ENCODE data around the gene NAA11.

The NAA11 gene

GRCh38 chr4:79331126-79331876, 5.4 kb upstream of the NAA11 start:
- H3K27me3 ChIP-seq (replicated peaks; ENCODE audit: control insufficient read depth, insufficient read depth, low read length), result no peaks in the 10 kb centered on the region
- no peaks in the 10 kb centered on the region for H3K36me3 ChIP-seq (ENCODE audit: control insufficient read depth, insufficient read depth, low read length)
- DNase-seq (ENCODE audit: extremely low read depth, insufficient read length), result no peak
- no peak overlapping the region for H3K4me3 ChIP-seq (replicated peaks; ENCODE audit: low read depth, low read length)
- no peak for TF ChIP-seq CTCF (IDR thresholded peaks at IDR 0.05; ENCODE audit: insufficient read depth, low read length, poor library complexity, severe bottlenecking)

GRCh38 chr4:79330720-79331119, 4.9 kb upstream of the NAA11 start:
- DNase-seq (ENCODE audit: extremely low read depth, insufficient read length), result no peak
- Histone ChIP-seq H3K36me3 (ENCODE audit: control insufficient read depth, insufficient read depth, low read length) (no peaks in the 10 kb centered on the region), H3K27me3 (replicated peaks; ENCODE audit: control insufficient read depth, insufficient read depth, low read length) (no peaks in the 10 kb centered on the region), H3K4me3 (replicated peaks; ENCODE audit: low read depth, low read length) (no peak overlapping the region)
- TF ChIP-seq CTCF (IDR thresholded peaks at IDR 0.05; ENCODE audit: insufficient read depth, low read length, poor library complexity, severe bottlenecking), result no peak

- TF ChIP-seq CTCF (IDR thresholded peaks at IDR 0.05; ENCODE audit: insufficient read depth, low read length, poor library complexity, severe bottlenecking), result no peak
- no peaks in the 10 kb centered on the region for H3K36me3 ChIP-seq (ENCODE audit: control insufficient read depth, insufficient read depth, low read length)
- DNase-seq (ENCODE audit: extremely low read depth, insufficient read length), result no peak
- no peaks in the 10 kb centered on the region for H3K27me3 ChIP-seq (replicated peaks; ENCODE audit: control insufficient read depth, insufficient read depth, low read length)
- no peak overlapping the region for H3K4me3 ChIP-seq (replicated peaks; ENCODE audit: low read depth, low read length)
These were observed 425 bp downstream of the NAA11 start for GRCh38 chr4:79325436-79325835.

GRCh38 chr4:79319975-79320374, 5.9 kb downstream of the NAA11 start:
- DNase-seq (ENCODE audit: extremely low read depth, insufficient read length), result no peak
- Histone ChIP-seq H3K36me3 (ENCODE audit: control insufficient read depth, insufficient read depth, low read length) (no peaks in the 10 kb centered on the region), H3K27me3 (replicated peaks; ENCODE audit: control insufficient read depth, insufficient read depth, low read length) (no peaks in the 10 kb centered on the region), H3K4me3 (replicated peaks; ENCODE audit: low read depth, low read length) (no peak overlapping the region)
- no peak for TF ChIP-seq CTCF (IDR thresholded peaks at IDR 0.05; ENCODE audit: insufficient read depth, low read length, poor library complexity, severe bottlenecking)

GRCh38 chr4:79317711-79318110, 8.2 kb downstream of the NAA11 start:
- no peak for DNase-seq (ENCODE audit: extremely low read depth, insufficient read length)
- no peak for TF ChIP-seq CTCF (IDR thresholded peaks at IDR 0.05; ENCODE audit: insufficient read depth, low read length, poor library complexity, severe bottlenecking)
- Histone ChIP-seq H3K27me3 (replicated peaks; ENCODE audit: control insufficient read depth, insufficient read depth, low read length) (no peaks in the 10 kb centered on the region), H3K4me3 (replicated peaks; ENCODE audit: low read depth, low read length) (no peak overlapping the region), H3K36me3 (ENCODE audit: control insufficient read depth, insufficient read depth, low read length) (no peaks in the 10 kb centered on the region)

GRCh38 chr4:79315891-79316290, 10.0 kb downstream of the NAA11 start:
- H3K4me3 ChIP-seq (replicated peaks; ENCODE audit: low read depth, low read length), result no peak overlapping the region
- DNase-seq (ENCODE audit: extremely low read depth, insufficient read length), result no peak
- H3K36me3 ChIP-seq (ENCODE audit: control insufficient read depth, insufficient read depth, low read length), result no peaks in the 10 kb centered on the region
- TF ChIP-seq CTCF (IDR thresholded peaks at IDR 0.05; ENCODE audit: insufficient read depth, low read length, poor library complexity, severe bottlenecking), result no peak
- H3K27me3 ChIP-seq (replicated peaks; ENCODE audit: control insufficient read depth, insufficient read depth, low read length), result no peaks in the 10 kb centered on the region

All from GM06990 (cell line).